ENCODE measurements around the gene NR2F2.

The NR2F2 gene

DNA sequence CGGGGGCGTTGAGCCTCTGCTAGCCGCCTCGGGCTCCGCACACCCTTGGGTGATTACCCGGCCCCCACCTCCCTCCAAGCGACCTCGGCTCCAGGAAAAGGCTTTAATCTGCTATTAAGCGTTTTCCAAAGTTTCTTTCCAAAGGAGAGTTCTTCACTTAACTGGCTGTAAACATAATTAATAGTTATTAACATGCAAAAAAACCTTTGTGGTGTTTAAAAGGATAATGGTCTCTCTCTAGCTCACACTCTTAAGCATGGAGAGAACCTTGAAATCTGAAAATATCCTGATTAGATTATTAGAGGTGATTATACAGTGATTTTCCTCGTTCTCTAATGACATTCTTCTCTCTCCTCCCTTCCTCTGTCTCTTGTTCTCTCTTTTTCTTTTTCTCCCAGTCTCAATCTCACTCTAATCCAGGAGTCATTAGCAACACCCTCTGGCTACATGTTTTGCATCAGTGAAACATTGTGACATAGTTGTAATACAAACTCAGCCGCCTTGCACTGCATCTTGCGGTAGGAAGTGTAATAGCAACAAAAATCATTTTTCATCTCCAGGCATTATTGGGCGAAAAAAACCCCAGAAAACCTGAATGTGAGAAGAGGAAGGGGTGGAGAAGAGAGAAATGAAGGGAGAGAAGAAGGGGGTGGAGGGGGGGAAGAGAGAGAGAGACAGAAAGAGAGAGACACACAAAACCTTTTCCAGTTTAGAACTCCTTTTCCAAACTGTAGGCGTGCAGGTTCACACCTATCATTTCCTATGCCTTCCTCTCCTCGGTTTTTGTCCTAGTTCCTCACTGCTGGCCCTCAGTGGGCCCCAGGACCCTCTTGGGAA is 24.4 kb downstream of the NR2F2 start:
- DNase-seq = peak; percentile 21

DNA sequence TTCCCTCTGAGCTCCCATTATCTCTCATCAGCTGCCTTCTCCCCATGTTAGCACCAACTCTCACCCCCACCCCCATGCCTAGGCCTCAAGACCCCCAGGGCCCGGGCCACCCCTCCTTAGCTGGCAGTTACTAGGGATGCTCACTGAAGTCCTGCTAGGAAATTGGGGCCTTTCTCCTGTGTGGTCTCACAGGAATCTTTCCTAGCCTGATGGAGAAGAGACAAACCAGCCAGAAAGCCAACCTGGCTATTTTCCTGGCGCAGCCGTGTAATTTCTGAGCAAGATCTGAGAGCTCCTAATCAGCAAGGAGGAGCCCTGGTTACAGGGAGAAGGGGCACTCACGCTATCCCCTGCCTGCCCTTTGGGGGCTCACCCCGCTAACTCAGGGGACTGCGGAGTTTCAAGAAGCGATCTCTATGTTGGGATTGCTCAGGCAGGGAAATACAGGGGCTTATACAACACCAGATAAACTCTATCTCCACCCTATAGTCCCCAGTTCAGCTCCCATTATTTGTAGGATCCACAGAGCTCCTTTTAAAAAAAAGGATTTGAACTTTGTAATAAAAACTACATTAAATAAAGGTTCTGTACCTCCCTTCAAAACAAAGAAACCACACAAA is 25.2 kb downstream of the NR2F2 start:
- DNase-seq = no peak

- DNase-seq = peak; percentile 85
Measured at GRCh38 chr15:96356494-96357455, 26.3 kb downstream of the NR2F2 start.

GRCh38 chr15:96358001-96358801 is 27.7 kb downstream of the NR2F2 start:
- DNase-seq = no peak

DNA sequence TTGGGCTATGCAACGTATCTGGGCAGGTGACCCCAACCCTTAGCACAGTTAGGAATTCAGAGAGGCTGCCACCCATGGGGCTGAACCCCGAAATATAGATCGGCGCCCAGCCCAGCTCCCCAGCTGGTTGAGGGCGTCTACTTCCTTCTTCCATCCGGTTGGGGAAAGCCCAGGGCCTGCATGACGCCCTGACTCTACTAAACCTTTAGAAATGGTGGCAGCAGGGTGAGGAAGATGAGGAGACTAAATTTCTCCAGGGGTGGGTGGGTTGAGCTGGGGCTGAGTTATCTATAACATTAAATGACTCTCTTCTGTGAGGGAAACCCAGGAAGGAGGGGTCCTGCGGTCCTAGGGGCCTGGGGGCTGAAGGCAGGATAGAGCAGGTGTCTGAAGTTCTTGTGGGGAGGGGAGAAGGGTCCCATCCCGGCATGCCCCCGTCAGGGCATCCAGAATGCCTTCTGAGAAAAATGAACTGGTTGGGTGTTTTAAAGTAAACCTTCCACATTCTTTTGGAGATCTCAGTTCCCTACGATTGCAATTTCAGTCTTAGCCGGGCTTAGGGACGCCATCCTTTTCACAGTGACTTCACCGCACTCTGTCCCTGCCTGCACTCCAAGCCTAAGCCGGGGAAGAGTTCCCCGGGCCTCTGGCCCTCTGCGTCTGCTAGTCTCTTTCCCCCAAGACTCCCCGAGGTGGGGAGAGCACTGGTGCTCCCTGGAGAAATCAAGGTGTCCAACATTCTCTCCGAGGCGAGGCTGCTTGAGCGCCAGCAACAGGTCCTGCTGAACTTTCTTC is 28.5 kb downstream of the NR2F2 start:
- no peak for DNase-seq

GRCh38 chr15:96359616-96360521 is 29.4 kb downstream of the NR2F2 start:
- no peak for DNase-seq

DNA sequence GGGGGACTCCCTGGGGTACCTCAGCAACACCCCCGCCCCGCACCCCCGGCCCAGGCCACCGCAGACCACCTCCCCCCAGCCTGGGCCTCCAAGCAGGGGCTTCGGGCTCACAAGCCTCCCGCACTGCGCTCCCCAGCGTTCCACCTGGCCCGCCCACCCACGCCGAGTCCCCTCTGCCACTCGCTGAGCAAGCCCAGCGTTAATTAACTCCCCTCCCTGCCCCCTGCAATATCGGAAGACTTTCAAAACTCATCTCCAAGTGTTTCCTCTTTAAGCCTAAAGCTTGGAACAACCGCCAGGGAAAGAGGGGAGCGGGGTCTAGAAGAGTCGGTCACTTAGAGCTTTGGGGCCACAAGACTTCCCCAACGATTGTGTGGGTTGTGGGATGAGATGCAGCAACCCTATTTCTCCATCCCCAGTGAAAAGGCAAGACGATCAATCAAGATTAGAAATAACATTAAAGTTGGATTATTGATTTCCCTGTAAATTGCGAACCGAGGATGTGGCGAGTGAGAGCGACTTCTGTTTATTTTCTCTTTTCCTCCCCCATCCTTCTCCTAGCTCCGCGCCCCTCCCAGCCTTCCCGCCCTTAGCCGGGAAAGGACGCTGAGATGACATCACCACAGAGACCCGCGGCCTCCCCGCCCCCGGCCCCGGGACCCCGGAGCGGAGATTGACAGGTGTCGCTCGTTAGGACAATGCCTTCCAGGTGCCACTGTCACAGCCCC is 30.2 kb downstream of the NR2F2 start:
- DNase-seq = no peak

DNA sequence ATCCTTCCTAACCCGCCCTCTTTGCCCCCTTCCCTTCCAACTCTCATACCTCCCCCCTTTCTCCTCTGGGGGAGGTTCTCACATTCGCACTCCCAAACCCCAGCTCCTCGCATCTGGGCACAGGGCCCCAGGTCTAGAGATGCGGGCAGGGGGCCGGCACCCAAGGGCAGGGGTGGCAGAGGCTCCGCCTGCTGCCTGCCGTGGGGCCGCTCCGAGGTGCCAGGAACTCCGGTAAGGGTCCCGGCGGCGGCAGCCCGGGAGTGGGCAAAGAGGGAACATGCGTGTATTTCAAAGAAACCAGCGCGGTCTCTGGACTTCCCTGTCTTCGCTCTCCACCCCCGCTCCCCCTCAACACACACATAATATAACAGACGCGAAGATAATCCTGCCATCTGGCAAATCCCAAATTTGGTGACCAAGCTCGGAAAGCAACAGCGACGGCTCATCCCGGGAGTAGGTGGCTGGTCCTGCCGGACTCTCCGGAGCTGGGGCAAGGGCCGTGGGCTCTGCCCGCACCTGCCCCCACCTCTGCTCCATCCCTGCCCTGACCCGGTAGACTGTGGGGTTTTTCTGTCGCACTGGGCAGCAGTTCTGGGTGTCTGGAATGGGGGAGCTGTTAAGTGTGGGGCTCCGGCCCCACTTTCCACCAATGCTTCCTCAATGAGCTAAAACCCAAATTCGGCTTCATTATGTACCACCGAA is 31.0 kb downstream of the NR2F2 start:
- DNase-seq = no peak

- no peak for DNase-seq
Measured at GRCh38 chr15:96362011-96362754, 31.7 kb downstream of the NR2F2 start.

GRCh38 chr15:96362755-96363651 is 32.5 kb downstream of the NR2F2 start:
- no peak for DNase-seq

- no peak for DNase-seq
Measured at GRCh38 chr15:96363707-96364106, 33.2 kb downstream of the NR2F2 start.

DNA sequence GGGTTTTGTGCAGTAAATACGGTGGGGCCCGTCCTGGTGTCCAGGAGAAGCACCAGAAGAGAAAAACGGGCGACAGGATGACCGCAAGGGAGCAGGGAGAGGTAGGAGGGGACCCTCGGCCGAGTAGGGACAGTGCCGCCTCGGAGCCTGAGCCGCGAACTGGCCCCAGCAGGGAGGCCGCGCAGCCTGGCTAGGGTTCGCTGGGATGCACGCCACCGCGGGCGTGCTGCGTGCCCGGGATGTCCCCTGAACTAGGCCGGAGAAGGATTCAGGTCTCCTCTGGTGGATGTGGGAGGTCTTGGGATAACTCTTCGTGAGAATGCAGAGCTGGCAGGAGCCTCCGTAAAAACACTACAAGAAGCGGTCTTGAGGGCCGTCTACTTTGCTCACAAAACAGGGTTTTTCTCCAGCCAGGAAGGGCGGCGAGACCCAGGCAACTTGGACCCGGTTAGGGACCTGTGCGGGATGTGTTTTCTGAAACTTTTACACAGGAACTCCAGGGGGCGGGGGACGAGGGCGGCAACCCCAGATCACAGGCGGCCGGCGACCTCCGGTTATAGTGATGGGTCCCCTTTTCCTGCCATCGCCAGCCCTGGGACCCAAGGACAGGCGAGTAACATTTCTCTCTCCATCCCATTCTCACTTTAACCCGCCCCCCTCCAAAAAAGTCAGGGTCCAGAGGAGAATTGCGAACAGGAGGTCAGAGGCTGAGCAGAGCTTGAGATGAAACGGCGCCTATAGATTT is 35.5 kb downstream of the NR2F2 start:
- no peak for DNase-seq

- DNase-seq = no peak
Measured at GRCh38 chr15:96366526-96366877, 36.0 kb downstream of the NR2F2 start.

DNA sequence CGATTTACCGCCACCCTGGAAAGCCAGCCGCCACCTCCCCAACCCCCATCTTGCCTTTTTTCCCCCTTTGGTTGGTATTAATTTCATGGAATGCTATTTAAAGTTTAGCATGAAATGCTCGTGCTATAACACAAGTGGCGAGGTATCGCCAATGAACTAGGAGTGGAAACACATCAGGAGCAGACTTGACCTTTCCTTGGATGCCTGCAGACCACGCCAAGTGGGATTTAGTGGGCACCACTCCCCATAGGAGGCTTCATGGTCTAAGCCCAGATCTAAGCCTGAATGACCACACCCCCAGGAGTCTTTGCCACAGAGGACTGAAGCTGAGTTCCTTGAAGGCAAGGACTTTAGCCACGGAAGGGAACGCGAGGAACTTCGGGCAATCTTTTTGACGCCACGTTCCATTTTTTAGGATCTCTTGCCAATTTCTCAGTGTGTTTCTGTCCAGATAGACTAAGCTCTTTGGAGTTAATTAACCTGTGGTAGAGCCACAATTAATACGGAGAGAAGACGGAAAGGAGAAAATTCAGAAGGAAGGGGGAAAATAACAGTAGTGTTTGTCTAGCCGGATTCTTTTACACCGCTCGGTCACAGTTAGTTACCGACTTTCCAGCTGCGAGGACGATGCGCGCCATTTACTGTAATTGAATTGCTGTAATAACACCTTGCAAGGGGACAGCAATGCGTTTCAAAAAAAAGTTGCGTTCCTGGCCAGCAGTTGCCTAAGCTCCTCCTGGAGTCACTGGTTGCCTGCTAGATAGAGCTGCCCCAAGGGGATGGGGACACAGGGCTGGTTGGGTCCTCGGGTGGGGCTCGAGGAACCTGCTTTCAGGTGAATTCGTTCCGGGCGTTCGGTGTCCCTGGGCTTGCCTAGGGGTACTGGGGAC is 37.1 kb downstream of the NR2F2 start:
- no peak for DNase-seq

DNA sequence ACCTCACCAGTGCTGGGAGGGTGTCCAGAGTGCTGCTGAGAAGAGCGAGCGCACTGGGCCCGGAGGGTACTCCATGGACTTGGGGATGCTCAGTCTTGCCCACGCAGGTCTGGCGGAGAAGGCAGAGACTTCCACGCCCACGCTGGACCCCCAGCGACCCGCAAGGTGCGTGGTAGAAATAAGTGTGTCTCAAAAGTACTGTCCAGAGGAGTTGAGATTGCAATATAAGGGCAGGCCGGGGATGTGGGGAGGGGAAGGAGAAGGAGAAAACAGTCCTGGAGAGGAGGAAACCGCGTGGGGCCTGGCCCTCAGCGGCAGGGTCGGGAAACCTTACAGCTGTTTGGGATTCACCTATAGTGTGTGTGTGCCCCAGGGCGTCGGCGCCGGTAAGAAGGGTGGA is 38.9 kb downstream of the NR2F2 start:
- DNase-seq = no peak

All from suppressor macrophage treated with lipopolysaccharide for 4 hours (primary cell).